GM12878 (cell line): ENCODE data around the gene HYPK. TPM values are rescaled to one million over a fixed set of nuclear protein-coding genes. Genes with fewer than 3 reads are reported as not detected.
A peak's percentile ranks its signal among the peaks of the same experiment; 100 is the strongest.

ENCODE experiments used
- CBX5 ChIP-seq: sonication (generic); IDR thresholded peaks from 2 replicates; pipeline ENCODE4 v1.6.1; 2016; ENCODE audit warnings: low read depth, moderate library complexity, mild to moderate bottlenecking, inconsistent platforms
- CEBPZ ChIP-seq: fragments of 150-350 bp; IDR thresholded peaks from 2 replicates; pipeline ENCODE4 v1.6.1; 2016; ENCODE audit warnings: low read depth, low read length
- CREM ChIP-seq: IDR thresholded peaks from 2 replicates; pipeline ENCODE4 v1.6.1; 2014; ENCODE audit warnings: antibody characterized with exemption, low read depth
- EED ChIP-seq: sonication (generic); IDR thresholded peaks from 2 replicates; pipeline ENCODE4 v1.6.1; 2016; ENCODE audit warnings: antibody characterized with exemption, low read depth
- FOS ChIP-seq: IDR thresholded peaks from 3 replicates; pipeline ENCODE4 v1.6.1; 2011; ENCODE audit warnings: borderline replicate concordance; ENCODE audit not compliant: insufficient read length; ENCODE audit errors: extremely low read depth
- FOXM1 ChIP-seq: IDR thresholded peaks from 2 replicates; pipeline ENCODE4 v1.6.1; 2012; ENCODE audit warnings: low read depth, mild to moderate bottlenecking, inconsistent platforms, low read length, moderate library complexity
- NR2C1 ChIP-seq: fragments of 450-650 bp; IDR thresholded peaks from 2 replicates; pipeline ENCODE4 v1.6.1; 2017; ENCODE audit warnings: antibody characterized with exemption, mild to moderate bottlenecking, moderate library complexity
- SIN3A ChIP-seq: IDR thresholded peaks from 2 replicates; pipeline ENCODE4 v1.6.1; 2012; ENCODE audit warnings: low read depth, low read length, improper control_type of control experiment
- SMAD1 ChIP-seq: fragments of 450-650 bp; IDR thresholded peaks from 2 replicates; pipeline ENCODE4 v1.6.1; 2018; ENCODE audit warnings: mild to moderate bottlenecking, low read depth; ENCODE audit not compliant: partially characterized antibody
- SMAD5 ChIP-seq: IDR thresholded peaks from 2 replicates; pipeline ENCODE4 v1.6.1; 2016; ENCODE audit warnings: antibody characterized with exemption, low read depth
- TBL1XR1 ChIP-seq: IDR thresholded peaks from 2 replicates; pipeline ENCODE4 v1.6.1; 2012; ENCODE audit warnings: low read depth, low read length, improper control_type of control experiment
- USF1 ChIP-seq: IDR thresholded peaks from 2 replicates; pipeline ENCODE4 v1.6.1; 2011; ENCODE audit warnings: borderline replicate concordance, low read depth, mild to moderate bottlenecking, moderate library complexity, mixed read lengths, low read length; ENCODE audit not compliant: insufficient read depth; ENCODE audit errors: extremely low read length
- ZNF274 ChIP-seq: IDR thresholded peaks from one replicate; pipeline ENCODE4 v1.8.0; 2011; ENCODE audit not compliant: insufficient read length, insufficient read depth
- polyA plus RNA-seq, 11 experiments: library from polyadenylated mRNA; depleted of rRNA in 4 of 11; unstranded in 6 of 11; stranded (reverse) in 5 of 11; fragments of >200 nt; fragmentation: Nextera tagmentation in 4 of 11; fragmentation: Illumina TruSeq in 1 of 11; extraction: Ambion mirVana in 4 of 11; extraction: Trizol in 1 of 11; gene quantifications; 1 replicate in 1 of 11; 2 replicates in 10 of 11; pipeline versions ENCODE4 v1.2.1 to v1.2.3, GENCODE V29; 2011 to 2016; ENCODE audit warnings: inconsistent platforms in 2 of 11, missing spikeins in 2 of 11, low read depth in 1 of 11
- total RNA-seq, 4 experiments: library from RNA; depleted of rRNA in 3 of 4; stranded (reverse); fragments of >200 nt in 3 of 4; fragmentation: Illumina TruSeq in 1 of 4; extraction: Trizol in 1 of 4; gene quantifications; 2 replicates each; pipeline versions ENCODE4 v1.2.1 to v1.2.3, GENCODE V29; 2013 to 2021
- TF ChIP-seq, protein P1 (sequence below): IDR thresholded peaks from 2 replicates; pipeline ENCODE4 v1.6.1; 2011; ENCODE audit warnings: low read depth, low read length, improper control_type of control experiment, borderline replicate concordance
- TF ChIP-seq, protein P2 (sequence below): fragments of 450-650 bp; formaldehyde crosslinking; IDR thresholded peaks from 2 replicates; pipeline ENCODE4 v1.5.0; 2022; ENCODE audit warnings: mild to moderate bottlenecking, missing genetic modification characterization
- TF ChIP-seq, protein P3 (sequence below): IDR thresholded peaks from 2 replicates; pipeline ENCODE4 v1.6.1; 2012; ENCODE audit warnings: low read depth, low read length, improper control_type of control experiment
- TF ChIP-seq, protein P4 (sequence below): fragments of 450-650 bp; IDR thresholded peaks from 2 replicates; pipeline ENCODE4 v1.6.1; 2017; ENCODE audit warnings: borderline replicate concordance

HYPK gene
- total and polyA plus RNA-seq, 10 of the 15 experiments (the other 5 are each of a cell fraction or from before 2014, with no cell fraction given), result 8.0 to 38.4 (median 17.5) TPM

DNA sequence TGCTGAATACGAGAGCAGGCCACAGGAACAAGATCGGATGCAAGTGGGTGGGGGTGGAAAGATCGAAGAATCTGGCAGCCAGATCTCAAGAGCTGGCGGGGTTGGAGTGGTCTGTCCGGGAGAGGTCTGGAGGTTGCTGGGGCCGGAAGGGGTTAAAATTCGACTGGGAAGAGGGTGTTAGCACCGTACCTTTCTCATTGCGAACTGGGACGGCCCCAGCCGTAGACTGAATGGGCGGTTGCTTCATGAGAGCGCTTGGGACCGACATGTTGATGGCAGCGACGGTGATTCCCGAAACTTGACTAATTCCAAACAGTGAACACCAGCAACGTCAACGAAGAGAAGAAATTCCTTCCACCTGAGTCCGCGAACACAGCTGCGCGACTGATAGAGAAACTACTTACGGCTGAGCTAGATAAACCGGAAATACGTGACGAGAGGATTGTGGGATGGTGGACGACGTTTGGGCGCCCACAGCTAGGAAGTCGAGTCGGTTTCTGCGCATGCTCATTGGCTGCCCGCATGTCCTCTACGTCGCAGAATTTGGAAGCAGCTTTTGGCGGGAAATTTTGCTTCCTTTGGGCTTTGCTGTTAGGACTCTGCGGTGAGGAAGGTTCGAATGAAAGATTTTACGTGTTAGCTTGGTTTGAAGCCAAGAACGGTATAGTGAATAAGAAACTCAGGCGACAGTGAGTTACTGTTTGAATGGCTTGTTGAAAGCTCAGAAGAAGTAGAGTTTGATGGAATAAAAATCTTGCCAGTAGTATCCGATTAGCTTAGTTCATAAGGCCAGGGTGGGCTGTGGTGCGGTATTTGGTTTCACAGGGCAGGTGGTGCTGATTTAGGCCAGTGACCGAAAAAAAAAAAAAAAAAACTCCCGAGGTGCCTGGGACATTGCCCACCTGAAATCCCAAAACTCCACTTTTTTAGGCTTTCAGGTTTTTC, 24.2 kb downstream of the HYPK start, which contains the start of gene MFAP1 (continued):
- no peak for TF ChIP-seq USF1
- TF ChIP-seq, protein P1, sequence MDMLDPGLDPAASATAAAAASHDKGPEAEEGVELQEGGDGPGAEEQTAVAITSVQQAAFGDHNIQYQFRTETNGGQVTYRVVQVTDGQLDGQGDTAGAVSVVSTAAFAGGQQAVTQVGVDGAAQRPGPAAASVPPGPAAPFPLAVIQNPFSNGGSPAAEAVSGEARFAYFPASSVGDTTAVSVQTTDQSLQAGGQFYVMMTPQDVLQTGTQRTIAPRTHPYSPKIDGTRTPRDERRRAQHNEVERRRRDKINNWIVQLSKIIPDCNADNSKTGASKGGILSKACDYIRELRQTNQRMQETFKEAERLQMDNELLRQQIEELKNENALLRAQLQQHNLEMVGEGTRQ, result no peak; the same call in 1 of the 2 replicates
- peak; percentile 73; the same call in 1 of the 2 replicates for TF ChIP-seq CBX5
- TF ChIP-seq TBL1XR1, result no peak
- TF ChIP-seq SMAD1, result peak; percentile 86
- no peak for TF ChIP-seq ZNF274
- TF ChIP-seq SIN3A, result peak; percentile 83
- peak; percentile 94 for TF ChIP-seq CREM
- TF ChIP-seq, protein P2, sequence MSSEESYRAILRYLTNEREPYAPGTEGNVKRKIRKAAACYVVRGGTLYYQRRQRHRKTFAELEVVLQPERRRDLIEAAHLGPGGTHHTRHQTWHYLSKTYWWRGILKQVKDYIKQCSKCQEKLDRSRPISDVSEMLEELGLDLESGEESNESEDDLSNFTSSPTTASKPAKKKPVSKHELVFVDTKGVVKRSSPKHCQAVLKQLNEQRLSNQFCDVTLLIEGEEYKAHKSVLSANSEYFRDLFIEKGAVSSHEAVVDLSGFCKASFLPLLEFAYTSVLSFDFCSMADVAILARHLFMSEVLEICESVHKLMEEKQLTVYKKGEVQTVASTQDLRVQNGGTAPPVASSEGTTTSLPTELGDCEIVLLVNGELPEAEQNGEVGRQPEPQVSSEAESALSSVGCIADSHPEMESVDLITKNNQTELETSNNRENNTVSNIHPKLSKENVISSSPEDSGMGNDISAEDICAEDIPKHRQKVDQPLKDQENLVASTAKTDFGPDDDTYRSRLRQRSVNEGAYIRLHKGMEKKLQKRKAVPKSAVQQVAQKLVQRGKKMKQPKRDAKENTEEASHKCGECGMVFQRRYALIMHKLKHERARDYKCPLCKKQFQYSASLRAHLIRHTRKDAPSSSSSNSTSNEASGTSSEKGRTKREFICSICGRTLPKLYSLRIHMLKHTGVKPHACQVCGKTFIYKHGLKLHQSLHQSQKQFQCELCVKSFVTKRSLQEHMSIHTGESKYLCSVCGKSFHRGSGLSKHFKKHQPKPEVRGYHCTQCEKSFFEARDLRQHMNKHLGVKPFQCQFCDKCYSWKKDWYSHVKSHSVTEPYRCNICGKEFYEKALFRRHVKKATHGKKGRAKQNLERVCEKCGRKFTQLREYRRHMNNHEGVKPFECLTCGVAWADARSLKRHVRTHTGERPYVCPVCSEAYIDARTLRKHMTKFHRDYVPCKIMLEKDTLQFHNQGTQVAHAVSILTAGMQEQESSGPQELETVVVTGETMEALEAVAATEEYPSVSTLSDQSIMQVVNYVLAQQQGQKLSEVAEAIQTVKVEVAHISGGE (CRISPR knock-in tag), result no peak
- TF ChIP-seq, protein P3, sequence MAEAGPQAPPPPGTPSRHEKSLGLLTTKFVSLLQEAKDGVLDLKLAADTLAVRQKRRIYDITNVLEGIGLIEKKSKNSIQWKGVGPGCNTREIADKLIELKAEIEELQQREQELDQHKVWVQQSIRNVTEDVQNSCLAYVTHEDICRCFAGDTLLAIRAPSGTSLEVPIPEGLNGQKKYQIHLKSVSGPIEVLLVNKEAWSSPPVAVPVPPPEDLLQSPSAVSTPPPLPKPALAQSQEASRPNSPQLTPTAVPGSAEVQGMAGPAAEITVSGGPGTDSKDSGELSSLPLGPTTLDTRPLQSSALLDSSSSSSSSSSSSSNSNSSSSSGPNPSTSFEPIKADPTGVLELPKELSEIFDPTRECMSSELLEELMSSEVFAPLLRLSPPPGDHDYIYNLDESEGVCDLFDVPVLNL, result peak; percentile 87
- TF ChIP-seq EED, result 0 out of 2 replicates have a peak, but pooled peaks have one; percentile 17
- no peak; the same call in 1 of the 2 replicates for TF ChIP-seq FOXM1
- TF ChIP-seq CEBPZ, result no peak
- TF ChIP-seq NR2C1, result no peak
- TF ChIP-seq, protein P4, sequence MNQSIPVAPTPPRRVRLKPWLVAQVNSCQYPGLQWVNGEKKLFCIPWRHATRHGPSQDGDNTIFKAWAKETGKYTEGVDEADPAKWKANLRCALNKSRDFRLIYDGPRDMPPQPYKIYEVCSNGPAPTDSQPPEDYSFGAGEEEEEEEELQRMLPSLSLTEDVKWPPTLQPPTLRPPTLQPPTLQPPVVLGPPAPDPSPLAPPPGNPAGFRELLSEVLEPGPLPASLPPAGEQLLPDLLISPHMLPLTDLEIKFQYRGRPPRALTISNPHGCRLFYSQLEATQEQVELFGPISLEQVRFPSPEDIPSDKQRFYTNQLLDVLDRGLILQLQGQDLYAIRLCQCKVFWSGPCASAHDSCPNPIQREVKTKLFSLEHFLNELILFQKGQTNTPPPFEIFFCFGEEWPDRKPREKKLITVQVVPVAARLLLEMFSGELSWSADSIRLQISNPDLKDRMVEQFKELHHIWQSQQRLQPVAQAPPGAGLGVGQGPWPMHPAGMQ, result no peak
- peak; percentile 95 for TF ChIP-seq SMAD5
- no peak for TF ChIP-seq FOS
